Measurements from ENCODE around the gene MID1IP1. TPM values are rescaled to one million over a fixed set of nuclear protein-coding genes. Genes with fewer than 3 reads are reported as not detected.

MID1IP1 gene
- total and polyA plus RNA-seq, 2 donors (not counting 1 experiment from before 2014, with no cell fraction given), result 25.7 to 132 TPM

- H3K79me2 ChIP-seq (ENCODE audit: control insufficient read depth, insufficient read depth, low read length), result peaks cover 32% of the 10 kb centered on the region
These were observed 4.5 kb downstream of the MID1IP1 start for GRCh38 chrX:38805432-38806389.

DNA sequence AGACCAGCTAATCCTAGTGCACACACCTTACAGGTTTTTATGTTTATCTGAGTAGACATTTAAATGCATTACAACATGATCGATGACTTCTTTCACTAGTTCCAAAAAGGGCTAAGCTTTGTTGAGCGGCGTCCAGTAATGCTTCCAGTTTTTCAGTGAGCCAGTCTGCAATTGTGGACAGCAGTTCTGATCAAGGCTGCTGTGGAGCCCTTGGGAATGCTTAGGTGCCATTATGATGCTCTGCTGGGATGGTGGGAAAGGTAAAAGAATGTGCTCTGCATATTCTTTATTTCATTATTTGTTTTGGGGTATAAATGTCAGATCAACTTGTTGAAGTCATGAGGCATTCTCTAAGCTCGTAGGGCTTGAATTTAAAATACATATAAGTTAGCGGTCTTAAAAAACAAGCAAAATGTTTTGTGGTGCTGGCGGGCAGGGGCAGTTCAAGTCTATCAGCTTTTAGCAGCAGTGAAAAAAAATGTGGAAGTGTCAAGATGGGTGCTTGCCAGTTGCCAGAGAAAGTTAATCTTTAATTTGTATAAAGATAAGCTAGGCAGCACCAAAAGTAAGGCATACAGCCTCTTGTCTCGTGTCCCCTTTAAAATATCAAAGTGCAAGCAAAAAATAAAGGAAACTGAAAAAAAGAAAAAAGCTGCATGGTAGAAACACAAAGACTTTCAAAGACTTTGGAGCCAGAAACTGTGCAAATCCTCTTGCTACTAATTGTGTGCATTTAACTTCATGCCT lies 5.8 kb downstream of the MID1IP1 start:
- DNase-seq (ENCODE audit: low read depth in 2 of 2), result no peak

More at GRCh38 chrX:38805432-38806389, 4.5 kb downstream of the MID1IP1 start:
- no peaks in the 10 kb centered on the region for H3K4me1 ChIP-seq (ENCODE audit: control insufficient read depth, extremely low read depth, insufficient read depth, low read length)
- H3K36me3 ChIP-seq (ENCODE audit: control insufficient read depth, insufficient read depth, low read length), result no peaks in the 10 kb centered on the region
- H3K27ac ChIP-seq (ENCODE audit: insufficient read depth, low read length), result peak overlapping the region; percentile 68
- no peaks in the 10 kb centered on the region for H3K27me3 ChIP-seq (ENCODE audit: control insufficient read depth, insufficient read depth, low read length)
- no peaks in the 10 kb centered on the region for H4K20me1 ChIP-seq (ENCODE audit: control insufficient read depth, extremely low read depth, insufficient read depth, low read length)
- peak overlapping the region; percentile 79 for H3K9ac ChIP-seq (ENCODE audit: insufficient read depth, low read length)
- H2AFZ ChIP-seq (ENCODE audit: low read length), result no peak overlapping the region
- peak in 1 of 2 donors; percentile 1 for TF ChIP-seq CTCF (conservative IDR thresholded peaks at IDR 0.05 in 1 of 2, IDR thresholded peaks at IDR 0.05 in 1 of 2; ENCODE audit: low read depth in 1 of 2, low read length in 2 of 2)
- TF ChIP-seq EZH2 (IDR thresholded peaks at IDR 0.05; ENCODE audit: low read length, missing control alignments), result no peak
- H3K9me3 ChIP-seq (ENCODE audit: control insufficient read depth, insufficient read depth, low read depth, low read length), result no peaks in the 10 kb centered on the region
- peak overlapping the region; percentile 85 for H3K4me2 ChIP-seq (ENCODE audit: extremely low read depth, insufficient read depth, low read length)
- peak overlapping the region; percentile 62 to 87 (median 73) for H3K4me3 ChIP-seq (replicated peaks in 1 of 4; ENCODE audit: control extremely low read depth in 1 of 4, insufficient read depth in 1 of 4, low read depth in 3 of 4, low read length in 4 of 4)
- peak; percentile 68 to 87 for DNase-seq (ENCODE audit: low read depth in 2 of 2)

More for the DNA sequence above, 5.8 kb downstream of the MID1IP1 start:
- Histone ChIP-seq H3K4me1 (ENCODE audit: control insufficient read depth, extremely low read depth, insufficient read depth, low read length) (no peaks in the 10 kb centered on the region), H3K9me3 (ENCODE audit: control insufficient read depth, insufficient read depth, low read depth, low read length) (no peaks in the 10 kb centered on the region), H3K27me3 (ENCODE audit: control insufficient read depth, insufficient read depth, low read length) (no peaks in the 10 kb centered on the region), H3K27ac (ENCODE audit: insufficient read depth, low read length) (no peak overlapping the region), H3K36me3 (ENCODE audit: control insufficient read depth, insufficient read depth, low read length) (no peaks in the 10 kb centered on the region), H3K4me3 (replicated peaks in 1 of 4; ENCODE audit: control extremely low read depth in 1 of 4, insufficient read depth in 1 of 4, low read depth in 3 of 4, low read length in 4 of 4) (peak overlapping the region; percentile 26 to 87 (median 68)), H3K4me2 (ENCODE audit: extremely low read depth, insufficient read depth, low read length) (peak overlapping the region; percentile 85), H3K79me2 (ENCODE audit: control insufficient read depth, insufficient read depth, low read length) (peaks cover 29% of the 10 kb centered on the region), H3K9ac (ENCODE audit: insufficient read depth, low read length) (no peak overlapping the region), H4K20me1 (ENCODE audit: control insufficient read depth, extremely low read depth, insufficient read depth, low read length) (no peaks in the 10 kb centered on the region), H2AFZ (ENCODE audit: low read length) (no peak overlapping the region)
- TF ChIP-seq CTCF (conservative IDR thresholded peaks at IDR 0.05 in 1 of 2, IDR thresholded peaks at IDR 0.05 in 1 of 2; ENCODE audit: low read depth in 1 of 2, low read length in 2 of 2) (no peak), EZH2 (IDR thresholded peaks at IDR 0.05; ENCODE audit: low read length, missing control alignments) (no peak)

Measured in fibroblast of lung (primary cell).